GM20431 (cell line): ENCODE measurements around the gene PEF1.

Source experiments
- in situ Hi-C: fragments of 300-500 bp; cut with MseI, MboI; formaldehyde crosslinking; loops from one replicate; pipeline ENCODE4 v1.15.0; 2020; ENCODE audit warnings: low sequenced_read_pairs; ENCODE audit not compliant: unreplicated experiment

PEF1 gene

GRCh38 chr1:31657972-31658510, 13.4 kb upstream of the PEF1 start:
- in situ Hi-C loops = loop anchor here (25.0 kb wide), 1 partner anchor 304 kb away; no protein-coding TSS in a partner anchor

- in situ Hi-C loops = loop anchor here (25.0 kb wide), 1 partner anchor 305 kb away; no protein-coding TSS in a partner anchor
These were observed 12.5 kb upstream of the PEF1 start for GRCh38 chr1:31657020-31657804.

- in situ Hi-C loops = loop anchor here (25.0 kb wide), 1 partner anchor 307 kb away; no protein-coding TSS in a partner anchor
These were observed 11.1 kb upstream of the PEF1 start for GRCh38 chr1:31655756-31656155.

- in situ Hi-C loops = loop anchor here (25.0 kb wide), 1 partner anchor 307 kb away; no protein-coding TSS in a partner anchor
These were observed 10.4 kb upstream of the PEF1 start for GRCh38 chr1:31655104-31655503.

- in situ Hi-C loops = loop anchor here (25.0 kb wide), 1 partner anchor 308 kb away; no protein-coding TSS in a partner anchor
These were observed 9.7 kb upstream of the PEF1 start for GRCh38 chr1:31654474-31654776.

DNA sequence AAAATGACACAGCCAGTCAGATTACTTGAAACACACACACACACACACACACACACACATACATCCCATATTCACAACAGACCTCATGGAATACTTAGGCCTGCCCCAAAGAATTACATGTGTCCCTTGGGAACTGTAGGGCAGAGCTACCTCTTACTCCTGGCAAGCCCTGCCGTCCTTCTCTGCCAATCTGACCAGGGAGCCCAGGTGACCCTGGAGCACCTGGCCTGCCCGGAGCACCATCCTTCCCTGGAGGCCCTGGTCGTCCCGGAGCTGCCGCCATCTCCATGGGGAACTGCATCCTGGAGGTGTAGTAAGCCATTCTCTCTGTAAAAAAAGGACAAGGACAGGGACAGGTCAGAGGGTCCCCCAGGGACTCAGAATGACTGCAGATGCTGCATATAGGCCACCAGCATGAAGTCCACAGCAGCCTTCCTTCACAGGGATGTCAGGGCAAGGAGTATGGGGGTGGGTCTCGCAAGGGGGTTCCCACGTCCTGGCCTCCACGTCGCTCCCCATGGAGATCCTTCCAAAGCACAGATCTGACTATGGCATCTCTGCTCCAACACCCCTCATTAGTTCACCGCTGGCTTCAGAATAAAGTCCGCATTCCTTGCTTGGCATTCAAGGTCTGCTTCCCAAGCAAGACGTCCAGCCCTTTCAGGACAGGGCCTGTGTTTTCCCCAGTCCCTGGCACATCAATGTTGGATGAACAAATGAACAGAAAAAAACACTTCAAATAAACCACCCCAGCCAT, 9.2 kb upstream of the PEF1 start:
- in situ Hi-C loops = loop anchor here (25.0 kb wide), 1 partner anchor 308 kb away; no protein-coding TSS in a partner anchor

- in situ Hi-C loops = loop anchor here (25.0 kb wide), 1 partner anchor 309 kb away; no protein-coding TSS in a partner anchor
These were observed 8.3 kb upstream of the PEF1 start for GRCh38 chr1:31652891-31653499.

GRCh38 chr1:31651766-31652165, 7.1 kb upstream of the PEF1 start:
- in situ Hi-C loops = loop anchor here (25.0 kb wide), 1 partner anchor 311 kb away; no protein-coding TSS in a partner anchor

GRCh38 chr1:31651089-31651420, 6.4 kb upstream of the PEF1 start:
- in situ Hi-C loops = loop anchor here (25.0 kb wide), 1 partner anchor 311 kb away; no protein-coding TSS in a partner anchor

- in situ Hi-C loops = loop anchor here (25.0 kb wide), 1 partner anchor 312 kb away; no protein-coding TSS in a partner anchor
These were observed 5.7 kb upstream of the PEF1 start for GRCh38 chr1:31650161-31651088.

DNA sequence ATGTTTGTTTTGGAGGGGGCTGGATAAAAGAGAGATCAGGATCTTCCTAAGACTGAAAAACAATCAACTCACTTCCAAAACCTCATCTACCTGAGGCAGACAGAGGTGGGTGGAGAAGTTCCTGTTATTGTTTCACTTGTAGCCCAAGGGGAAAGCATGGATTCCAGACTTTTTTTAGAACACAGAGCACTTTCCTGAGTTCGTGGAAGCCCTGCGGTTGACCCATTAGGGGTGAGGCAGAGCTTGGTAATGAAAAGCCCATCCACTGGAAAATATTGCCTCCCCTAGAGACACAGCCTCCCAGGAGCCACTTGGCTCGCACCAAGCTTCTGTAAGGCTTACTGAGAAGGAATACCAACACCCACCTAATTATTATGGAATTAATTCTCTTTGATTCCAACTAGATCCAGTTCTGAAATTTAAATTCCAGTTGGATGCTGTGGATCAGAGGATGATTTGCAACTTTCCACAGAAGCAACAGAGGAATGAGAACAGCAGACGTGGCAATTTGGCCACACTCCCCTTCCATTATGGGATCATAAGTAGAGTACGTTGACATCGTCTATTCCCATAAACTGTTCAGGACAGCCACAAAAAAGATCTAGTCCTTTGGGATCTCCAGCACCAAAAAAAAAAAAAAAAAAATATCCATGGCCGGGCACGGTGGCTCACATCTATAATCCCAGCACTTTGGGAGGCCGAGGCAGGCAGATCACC, 4.1 kb upstream of the PEF1 start:
- in situ Hi-C loops = no loop called here

DNA sequence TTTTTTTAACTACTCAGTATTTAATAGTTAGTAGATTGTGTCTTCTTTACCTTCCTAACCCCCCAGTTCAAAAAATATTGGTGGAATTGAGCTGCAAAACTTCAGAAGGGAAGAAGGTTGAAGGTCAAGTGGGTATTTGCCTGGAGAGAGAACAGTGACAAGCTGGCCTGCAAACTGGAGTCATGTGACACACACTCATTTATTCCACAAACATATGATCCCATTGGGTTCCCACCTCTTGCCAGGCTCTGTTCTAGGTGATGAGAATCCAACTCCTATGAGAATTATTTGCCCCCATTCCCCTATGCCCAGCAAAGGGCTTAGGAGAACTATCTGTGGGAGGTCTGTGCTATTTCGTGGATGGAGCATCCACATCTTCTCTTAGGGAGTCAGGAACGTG, 3.5 kb upstream of the PEF1 start:
- in situ Hi-C loops = no loop called here

DNA sequence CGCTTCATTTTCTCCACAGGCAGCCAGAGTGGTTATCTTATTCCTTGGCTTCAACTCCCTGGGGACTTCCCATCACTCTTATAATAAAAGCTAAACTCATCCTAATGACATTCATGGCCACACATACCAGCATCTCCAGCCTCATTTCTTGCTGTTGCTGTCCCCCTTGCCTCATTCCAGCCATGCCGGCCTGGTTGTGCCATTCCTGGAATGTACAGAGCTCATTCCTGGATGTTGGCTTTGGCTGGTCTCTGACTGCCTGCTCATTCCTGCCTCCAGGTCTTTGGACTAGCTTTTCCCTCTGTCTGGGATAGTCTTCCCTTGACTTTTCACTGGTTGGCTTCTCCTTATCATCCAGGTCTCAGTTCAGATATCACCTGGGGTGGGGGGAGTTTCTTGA, 2.4 kb upstream of the PEF1 start:
- in situ Hi-C loops = no loop called here

DNA sequence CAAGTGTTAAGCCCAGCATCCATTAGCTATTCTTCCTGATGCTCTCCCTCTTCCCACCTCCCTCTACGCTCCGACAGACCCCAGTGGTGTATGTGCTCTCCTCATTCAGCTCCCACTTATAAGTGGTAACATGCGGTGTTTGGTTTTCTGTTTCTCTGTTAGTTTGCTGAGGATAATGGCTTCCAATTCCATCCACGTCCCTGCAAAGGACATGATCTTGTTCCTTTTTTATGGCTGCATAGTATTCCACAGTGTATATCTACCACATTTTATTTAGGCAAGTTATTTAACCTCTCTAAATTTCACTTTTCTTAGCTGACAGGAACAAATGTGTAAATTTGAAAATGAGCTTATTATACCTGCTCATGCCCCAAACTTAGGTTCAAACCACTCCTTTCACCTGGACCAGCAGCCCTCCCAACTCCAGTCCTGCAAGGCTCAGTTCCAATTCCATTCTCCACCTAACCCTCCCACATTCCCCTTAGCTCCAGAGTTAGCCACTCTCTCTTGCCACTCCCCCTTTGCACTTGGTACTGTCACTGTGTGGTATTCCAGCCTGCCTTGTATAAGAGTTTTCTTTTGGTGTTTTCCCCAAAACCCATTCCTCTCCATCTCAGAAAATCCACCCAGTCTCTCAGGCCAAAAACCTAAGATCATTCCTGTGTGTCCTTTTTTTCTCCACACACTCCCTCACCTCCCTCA, 1.7 kb upstream of the PEF1 start:
- in situ Hi-C loops = no loop called here

DNA sequence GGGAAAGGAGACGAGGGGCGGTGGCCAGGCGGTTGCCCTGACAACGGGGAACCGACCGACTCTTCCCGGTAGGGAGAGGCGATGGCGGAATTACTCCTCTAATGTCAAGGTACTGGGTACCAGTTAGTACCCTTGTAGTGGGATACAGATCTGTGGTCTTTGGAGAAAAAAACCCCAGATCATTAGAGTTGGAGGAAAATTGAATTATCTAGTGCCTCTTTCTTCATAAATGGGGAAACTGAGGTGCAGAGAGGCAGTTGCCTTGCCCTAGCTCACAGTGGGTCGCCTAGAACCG, 545 bp upstream of the PEF1 start:
- in situ Hi-C loops = no loop called here

GRCh38 chr1:31643976-31644559, 608 bp downstream of the PEF1 start:
- in situ Hi-C loops = no loop called here

DNA sequence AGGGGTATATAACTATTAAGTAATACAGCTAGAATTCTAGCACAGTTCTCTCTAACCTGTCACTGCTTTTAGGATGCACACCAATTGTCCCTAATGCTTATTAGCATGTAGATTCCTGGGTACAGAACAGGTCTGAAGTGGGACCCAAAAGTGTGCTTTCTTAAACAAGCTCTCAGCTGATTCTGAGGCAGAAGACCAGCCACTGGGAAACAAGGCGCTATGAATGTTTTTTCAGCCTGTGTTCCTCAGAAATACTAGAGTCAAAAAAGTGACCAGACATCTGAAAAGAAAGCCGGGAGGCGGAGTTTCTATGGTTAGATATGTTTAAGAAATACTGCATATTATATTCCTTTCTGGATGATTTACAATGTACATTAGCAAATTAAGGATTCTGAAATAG, 1.8 kb downstream of the PEF1 start:
- in situ Hi-C loops = no loop called here

- in situ Hi-C loops = no loop called here
These were observed 2.3 kb downstream of the PEF1 start for GRCh38 chr1:31642366-31642765.
